Mesenchymal stem cell (in vitro differentiated cells and primary cell): ENCODE measurements around the gene CLDN22.

ENCODE experiments used
- DNase-seq: peaks from one replicate; pipeline ENCODE4 v3.0.0-alpha.2; 2013
- H2AFZ ChIP-seq: one replicate; pipeline ENCODE4 v1.6.1; 2013; ENCODE audit warnings: low read depth, mild to moderate bottlenecking, control low read depth, inconsistent platforms, low read length, moderate library complexity
- H2AK5ac ChIP-seq: 2 replicates; pipeline ENCODE4 v1.6.1; 2013; ENCODE audit warnings: low read length, moderate library complexity, mild to moderate bottlenecking, inconsistent platforms; ENCODE audit not compliant: severe bottlenecking
- H2BK120ac ChIP-seq: one replicate; pipeline ENCODE4 v1.6.1; 2013; ENCODE audit warnings: low read depth, mild to moderate bottlenecking, inconsistent platforms, low read length, moderate library complexity
- H2BK12ac ChIP-seq, 2 experiments: one replicate each; pipeline ENCODE4 v1.6.1; 2013; ENCODE audit warnings: inconsistent platforms in 2 of 2, low read length in 2 of 2, mild to moderate bottlenecking in 2 of 2, moderate library complexity in 2 of 2, control low read depth in 1 of 2
- H2BK15ac ChIP-seq: one replicate; pipeline ENCODE4 v1.6.1; 2013; ENCODE audit warnings: mild to moderate bottlenecking, low read depth, inconsistent platforms; ENCODE audit not compliant: poor library complexity, severe bottlenecking
- H2BK5ac ChIP-seq: 2 replicates; pipeline ENCODE4 v1.6.1; 2013; ENCODE audit warnings: low read depth, mild to moderate bottlenecking, low read length, control low read depth, inconsistent platforms; ENCODE audit not compliant: poor library complexity, severe bottlenecking
- H3K14ac ChIP-seq, 2 experiments: one replicate each; pipeline ENCODE4 v1.6.1; 2013; ENCODE audit warnings: inconsistent platforms in 2 of 2, low read length in 2 of 2, control low read depth in 1 of 2, mild to moderate bottlenecking in 1 of 2, moderate library complexity in 1 of 2
- H3K18ac ChIP-seq, 2 experiments: one replicate each; pipeline ENCODE4 v1.6.1; 2013; ENCODE audit warnings: inconsistent platforms in 2 of 2, low read length in 2 of 2, control low read depth in 1 of 2, low read depth in 1 of 2, mild to moderate bottlenecking in 1 of 2
- H3K23ac ChIP-seq, 2 experiments: one replicate each; pipeline ENCODE4 v1.6.1; 2013; ENCODE audit warnings: inconsistent platforms in 2 of 2, low read length in 2 of 2, mild to moderate bottlenecking in 2 of 2, moderate library complexity in 2 of 2, control low read depth in 1 of 2
- H3K27ac ChIP-seq: 2 replicates; pipeline ENCODE4 v1.5.1; 2013; ENCODE audit warnings: mild to moderate bottlenecking, moderate library complexity, low read length, control low read depth, inconsistent platforms; ENCODE audit not compliant: poor library complexity, severe bottlenecking
- H3K27me3 ChIP-seq, 2 experiments: 2 replicates each; pipeline versions ENCODE4 v1.6.1 to v1.7.0; 2013; ENCODE audit warnings: low read length in 2 of 2, mild to moderate bottlenecking in 2 of 2, moderate library complexity in 2 of 2, control low read depth in 1 of 2, inconsistent platforms in 1 of 2; ENCODE audit not compliant: control insufficient read depth in 1 of 2, insufficient read depth in 1 of 2
- H3K36me3 ChIP-seq, 2 experiments: 2 replicates each; pipeline versions ENCODE4 v1.6.1 to v1.7.0; 2013; ENCODE audit warnings: low read length in 2 of 2, control low read depth in 1 of 2, inconsistent platforms in 1 of 2, low read depth in 1 of 2, mild to moderate bottlenecking in 1 of 2; ENCODE audit not compliant: insufficient read depth in 2 of 2, control insufficient read depth in 1 of 2
- H3K4ac ChIP-seq, 2 experiments: one replicate each; pipeline ENCODE4 v1.6.1; 2013; ENCODE audit warnings: inconsistent platforms in 2 of 2, low read length in 2 of 2, mild to moderate bottlenecking in 2 of 2, moderate library complexity in 2 of 2, control low read depth in 1 of 2, low read depth in 1 of 2
- H3K4me1 ChIP-seq: 2 replicates; pipeline ENCODE4 v1.6.1; 2013; ENCODE audit warnings: low read depth, low read length, control low read depth; ENCODE audit not compliant: control insufficient read depth, insufficient read depth
- H3K4me2 ChIP-seq: 2 replicates; pipeline ENCODE4 v1.6.1; 2013; ENCODE audit warnings: low read length, mild to moderate bottlenecking, inconsistent platforms; ENCODE audit not compliant: poor library complexity, severe bottlenecking
- H3K4me3 ChIP-seq, 2 experiments: 2 replicates each; pipeline versions ENCODE4 v1.5.1 to v1.7.0; 2013; ENCODE audit warnings: low read length in 2 of 2, mild to moderate bottlenecking in 2 of 2, control low read depth in 1 of 2, low read depth in 1 of 2; ENCODE audit not compliant: insufficient read depth in 1 of 2
- H3K79me1 ChIP-seq: replicated peaks from 2 replicates; pipeline ENCODE4 v1.6.1; 2013; ENCODE audit warnings: mild to moderate bottlenecking, control low read depth, low read length, inconsistent platforms; ENCODE audit not compliant: poor library complexity, severe bottlenecking
- H3K9ac ChIP-seq: 2 replicates; pipeline ENCODE4 v1.7.0; 2013; ENCODE audit warnings: mild to moderate bottlenecking, low read length, moderate library complexity
- H3K9me3 ChIP-seq: 2 replicates; pipeline ENCODE4 v1.7.0; 2013; ENCODE audit warnings: mild to moderate bottlenecking, low read length; ENCODE audit not compliant: control insufficient read depth
- H4K8ac ChIP-seq: one replicate; pipeline ENCODE4 v1.6.1; 2013; ENCODE audit warnings: inconsistent platforms, mild to moderate bottlenecking, low read length, moderate library complexity
- H4K91ac ChIP-seq: one replicate; pipeline ENCODE4 v1.6.1; 2013; ENCODE audit warnings: mild to moderate bottlenecking, low read length, inconsistent platforms
- WGBS: methylation state at CpG from one replicate; pipeline ENCODE4 v1.1.7; 2013; ENCODE audit warnings: mixed read lengths; 5-methylcytosine and 5-hydroxymethylcytosine counted together

CLDN22 gene

DNA sequence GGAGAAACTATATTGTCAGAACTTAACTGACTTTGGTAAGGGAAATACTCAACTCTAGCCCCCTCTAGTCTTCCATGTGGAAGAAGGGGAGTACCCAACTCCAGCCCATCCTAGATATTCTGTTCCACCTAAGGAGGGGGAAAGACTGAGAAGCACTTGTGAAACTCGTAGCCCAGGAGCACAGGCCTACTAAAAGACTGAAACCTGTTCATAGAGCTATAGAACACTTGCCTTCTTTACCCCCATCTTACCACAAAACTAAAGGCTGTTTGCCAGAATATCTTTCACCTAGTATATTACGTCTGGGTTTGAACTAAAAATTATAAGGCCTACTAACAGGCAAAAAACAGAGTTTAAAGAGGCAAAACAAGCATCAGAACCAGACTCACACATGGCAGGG lies 15.5 kb downstream of the CLDN22 start:
- H3K4ac ChIP-seq = no peak overlapping the region
- no peak overlapping the region for H4K8ac ChIP-seq
- no peaks in the 10 kb centered on the region for H3K27me3 ChIP-seq
- no peak overlapping the region for H2BK15ac ChIP-seq
- H3K27ac ChIP-seq = no peak overlapping the region
- H3K23ac ChIP-seq = no peak overlapping the region
- H3K18ac ChIP-seq = no peak overlapping the region
- no peak overlapping the region for H4K91ac ChIP-seq
- H3K79me1 ChIP-seq = no peaks in the 10 kb centered on the region
- no peak for DNase-seq
- no peak overlapping the region for H2AFZ ChIP-seq
- no peak overlapping the region for H3K4me2 ChIP-seq
- peaks cover 2 to 19% of the 10 kb centered on the region in 2 experiments for H3K36me3 ChIP-seq
- H2AK5ac ChIP-seq = no peak overlapping the region
- H3K4me1 ChIP-seq = no peaks in the 10 kb centered on the region
- H2BK120ac ChIP-seq = no peak overlapping the region
- no peak overlapping the region for H3K4me3 ChIP-seq
- no peak overlapping the region for H3K9ac ChIP-seq
- H3K9me3 ChIP-seq = no peaks in the 10 kb centered on the region
- WGBS = 96% methylated on average over 2 of the region's 2 CpGs
- no peak overlapping the region for H3K14ac ChIP-seq
- H2BK12ac ChIP-seq = no peak overlapping the region
- no peak overlapping the region for H2BK5ac ChIP-seq

DNA sequence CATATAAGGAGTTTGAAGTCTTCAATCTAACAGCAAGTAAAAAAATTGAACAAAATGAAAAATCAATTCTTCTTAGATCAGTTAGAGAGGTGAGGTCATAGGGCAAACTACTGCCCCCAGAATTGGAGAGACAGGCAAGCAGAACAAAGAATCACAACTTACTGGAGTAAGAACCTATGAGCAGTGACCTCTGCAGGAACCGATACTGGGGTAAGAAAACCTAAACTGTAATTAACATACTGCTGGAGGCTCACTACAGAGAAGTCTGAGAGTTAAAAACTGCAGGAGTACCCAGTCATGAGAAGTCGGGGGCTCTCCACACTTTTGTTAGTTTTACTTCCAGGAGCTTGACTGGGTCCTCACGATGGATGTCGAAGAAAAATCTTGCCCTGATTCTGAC lies 16.0 kb downstream of the CLDN22 start:
- WGBS = 100% methylated on average over 4 of the region's 4 CpGs
- Histone ChIP-seq H3K79me1 (peaks cover under 1% of the 10 kb centered on the region), H3K36me3 (peaks cover 4 to 20% of the 10 kb centered on the region in 2 experiments)

GRCh38 chr4:183303301-183303700 lies 16.8 kb downstream of the CLDN22 start:
- peaks cover 5% of the 10 kb centered on the region for H3K79me1 ChIP-seq
- no peak overlapping the region for H3K27ac ChIP-seq
- H3K4ac ChIP-seq = no peak overlapping the region
- no peaks in the 10 kb centered on the region for H3K4me1 ChIP-seq
- H2BK5ac ChIP-seq = no peak overlapping the region
- no peak overlapping the region for H2AK5ac ChIP-seq
- no peak overlapping the region for H3K4me2 ChIP-seq
- H3K9me3 ChIP-seq = no peaks in the 10 kb centered on the region
- H3K14ac ChIP-seq = no peak overlapping the region
- no peak overlapping the region for H2BK12ac ChIP-seq
- no peak overlapping the region for H2AFZ ChIP-seq
- H3K23ac ChIP-seq = no peak overlapping the region
- WGBS = no CpG with 5 or more reads among the region's 4 CpGs
- H2BK120ac ChIP-seq = no peak overlapping the region
- H3K4me3 ChIP-seq = no peak overlapping the region
- H3K27me3 ChIP-seq = no peaks in the 10 kb centered on the region
- H3K9ac ChIP-seq = no peak overlapping the region
- no peak overlapping the region for H4K8ac ChIP-seq
- no peak overlapping the region for H3K18ac ChIP-seq
- no peak overlapping the region for H4K91ac ChIP-seq
- DNase-seq = no peak
- no peak overlapping the region for H2BK15ac ChIP-seq
- H3K36me3 ChIP-seq = peaks cover 4 to 22% of the 10 kb centered on the region in 2 experiments

More for the DNA sequence above, 16.0 kb downstream of the CLDN22 start:
- no peaks in the 10 kb centered on the region for H3K4me1 ChIP-seq
- no peaks in the 10 kb centered on the region for H3K27me3 ChIP-seq
- no peak overlapping the region for H4K91ac ChIP-seq
- H2BK15ac ChIP-seq = no peak overlapping the region
- no peak overlapping the region for H4K8ac ChIP-seq
- no peak overlapping the region for H3K18ac ChIP-seq
- H2BK5ac ChIP-seq = no peak overlapping the region
- no peak overlapping the region for H2AK5ac ChIP-seq
- H3K14ac ChIP-seq = no peak overlapping the region
- H2BK12ac ChIP-seq = no peak overlapping the region
- H3K9me3 ChIP-seq = no peaks in the 10 kb centered on the region
- H2BK120ac ChIP-seq = no peak overlapping the region
- H2AFZ ChIP-seq = no peak overlapping the region
- no peak for DNase-seq
- no peak overlapping the region for H3K27ac ChIP-seq
- no peak overlapping the region for H3K4me2 ChIP-seq
- no peak overlapping the region for H3K4ac ChIP-seq
- no peak overlapping the region for H3K23ac ChIP-seq
- H3K9ac ChIP-seq = no peak overlapping the region
- H3K4me3 ChIP-seq = no peak overlapping the region

DNA sequence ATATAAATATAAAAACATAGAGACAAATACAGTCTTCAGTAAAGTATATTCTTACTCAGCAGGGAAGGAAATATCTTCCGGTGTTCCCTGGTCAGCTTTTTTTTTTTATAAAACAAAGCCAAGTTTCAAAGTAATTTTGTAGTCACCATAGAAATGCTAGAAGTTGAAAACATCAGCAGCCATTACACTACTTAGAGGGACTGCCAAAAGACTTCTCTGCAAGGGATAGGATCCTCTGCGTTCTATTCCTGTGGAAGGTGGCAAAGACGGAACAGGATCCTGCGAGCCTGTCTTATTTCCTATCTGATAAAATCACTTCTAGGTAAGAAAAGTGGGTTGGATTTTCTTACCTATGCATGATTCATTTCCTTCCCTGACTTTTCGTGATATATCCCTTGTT lies 19.4 kb downstream of the CLDN22 start:
- Histone ChIP-seq H3K4me1 (no peaks in the 10 kb centered on the region), H2AK5ac (no peak overlapping the region), H2BK120ac (no peak overlapping the region), H2AFZ (no peak overlapping the region), H4K8ac (no peak overlapping the region), H3K79me1 (peaks cover 8% of the 10 kb centered on the region), H3K27ac (no peak overlapping the region), H2BK15ac (no peak overlapping the region), H3K23ac (no peak overlapping the region), H3K18ac (no peak overlapping the region), H3K4ac (no peak overlapping the region), H3K14ac (no peak overlapping the region), H3K27me3 (no peaks in the 10 kb centered on the region), H3K9me3 (no peaks in the 10 kb centered on the region), H4K91ac (no peak overlapping the region), H3K4me2 (no peak overlapping the region), H3K9ac (no peak overlapping the region), H3K4me3 (no peak overlapping the region), H3K36me3 (peaks cover 16 to 30% of the 10 kb centered on the region in 2 experiments), H2BK12ac (no peak overlapping the region), H2BK5ac (no peak overlapping the region)
- WGBS = no CpG with 5 or more reads among the region's 5 CpGs
- DNase-seq = no peak
